Mononuclear cell (primary cell): ENCODE data around the gene FAM25G. TPM values are rescaled to one million over a fixed set of nuclear protein-coding genes. Genes with fewer than 3 reads are reported as not detected.
"Not testable (repeated sequence)": the region's sequence is repeated elsewhere in the genome, so short reads cannot be mapped to it uniquely, and the experiment has no call there.

Source experiments
- H3K27me3 ChIP-seq: 2 replicates; pipeline ENCODE4 v1.6.0; 2011; ENCODE audit warnings: low read length, control low read depth; ENCODE audit not compliant: insufficient read depth
- H3K4me1 ChIP-seq: 2 replicates; pipeline ENCODE4 v1.5.1; 2011; ENCODE audit warnings: mild to moderate bottlenecking, low read length, control low read depth; ENCODE audit not compliant: insufficient read depth
- H3K4me3 ChIP-seq: 2 replicates; pipeline ENCODE4 v1.5.1; 2011; ENCODE audit warnings: mild to moderate bottlenecking, low read length, moderate library complexity
- H3K9me3 ChIP-seq: 2 replicates; pipeline ENCODE4 v1.5.1; 2011; ENCODE audit warnings: low read depth, mild to moderate bottlenecking, control low read depth, low read length
- total RNA-seq: library from RNA; depleted of rRNA; stranded (reverse); fragments of >200 nt; gene quantifications from one replicate; pipeline ENCODE4 v1.2.3, GENCODE V29; 2012

The FAM25G gene
- total RNA-seq, 1 donor: not detected

GRCh38 chr10:47473516-47473915, 18.0 kb downstream of the FAM25G start:
- not testable (repeated sequence) for H3K4me1 ChIP-seq, H3K27me3 ChIP-seq, H3K9me3 ChIP-seq, H3K4me3 ChIP-seq

DNA sequence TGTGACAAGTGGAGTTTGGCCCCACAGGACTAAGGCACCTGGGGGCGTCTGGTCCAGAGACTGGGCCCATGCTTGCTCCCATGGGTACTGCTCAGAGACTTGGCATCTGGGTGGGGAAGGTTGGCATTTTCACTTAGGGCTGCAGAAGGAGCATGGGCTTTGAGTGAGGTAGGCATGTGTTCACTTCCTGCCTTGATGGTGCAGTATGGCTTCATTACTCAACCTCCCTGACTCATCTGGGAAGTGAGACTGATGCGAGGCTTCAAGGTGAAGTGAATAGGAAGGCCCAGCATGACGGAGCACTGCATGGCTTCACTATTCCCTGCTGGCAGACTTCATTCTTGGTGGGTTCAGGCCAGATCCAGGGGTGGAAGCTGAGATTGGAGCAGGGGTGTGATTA, 18.9 kb downstream of the FAM25G start:
- H3K4me1 ChIP-seq, H3K4me3 ChIP-seq, H3K9me3 ChIP-seq, H3K27me3 ChIP-seq: not testable (repeated sequence)

GRCh38 chr10:47472072-47472471, 19.4 kb downstream of the FAM25G start:
- not testable (repeated sequence) for H3K27me3 ChIP-seq, H3K9me3 ChIP-seq, H3K4me3 ChIP-seq, H3K4me1 ChIP-seq

DNA sequence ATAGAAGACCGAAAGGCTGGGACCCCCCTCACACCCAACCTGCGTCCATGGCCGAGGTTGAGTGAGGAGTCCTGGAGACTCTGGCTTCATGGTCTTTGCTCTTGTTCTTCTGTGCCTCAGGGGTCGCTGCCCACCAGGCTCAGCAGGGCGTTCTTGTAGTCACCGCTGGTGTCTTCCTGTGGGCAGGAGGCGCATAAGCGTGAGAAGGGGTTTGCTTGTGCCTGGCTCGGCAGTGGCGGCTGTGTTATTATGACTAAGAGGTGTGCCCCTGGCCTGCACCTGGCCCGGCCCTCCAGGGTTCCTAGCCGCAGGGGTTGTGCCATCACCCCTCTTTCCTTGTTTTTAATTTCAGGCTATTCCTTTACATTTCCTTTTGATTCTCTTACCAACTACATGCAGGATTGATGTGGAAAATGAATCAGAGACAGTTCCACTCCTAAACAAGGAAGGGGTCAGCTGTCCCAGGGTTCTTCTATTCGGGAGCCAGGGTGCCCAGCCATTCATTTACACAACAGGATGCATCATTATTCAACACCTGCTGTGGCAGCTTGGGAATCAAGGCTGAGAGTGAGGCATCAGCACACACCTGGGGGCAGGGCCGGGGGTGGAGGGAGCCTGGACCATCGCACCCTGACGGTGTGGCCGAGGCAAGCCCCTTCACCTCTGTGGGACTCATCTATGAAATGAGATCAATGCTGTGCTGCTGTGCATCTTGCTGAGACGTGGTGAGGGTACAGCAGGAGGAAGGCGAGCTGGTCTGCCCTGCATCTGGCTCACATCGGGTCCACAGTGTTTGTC, 22.6 kb downstream of the FAM25G start:
- H3K27me3 ChIP-seq, H3K9me3 ChIP-seq, H3K4me1 ChIP-seq, H3K4me3 ChIP-seq: not testable (repeated sequence)

DNA sequence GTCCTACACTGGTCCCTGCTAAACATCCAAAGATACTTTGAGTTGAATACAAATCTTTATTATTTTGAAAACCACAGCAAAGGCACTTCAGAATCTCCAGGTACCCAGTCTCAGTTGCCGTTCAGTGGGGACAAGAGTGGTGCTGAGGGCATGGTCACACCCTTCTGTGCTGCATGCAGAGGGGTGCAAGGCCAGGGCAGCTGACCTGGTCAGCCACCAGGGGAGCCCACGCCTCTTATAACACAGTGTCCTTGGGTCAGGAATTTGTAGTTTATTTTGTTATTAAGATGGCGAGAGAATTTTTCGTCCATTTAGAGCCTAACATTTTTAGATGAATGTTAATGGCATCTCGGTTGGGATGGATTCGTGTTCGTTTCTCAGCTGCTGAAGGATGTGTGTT, 23.5 kb downstream of the FAM25G start:
- H3K27me3 ChIP-seq, H3K4me1 ChIP-seq, H3K9me3 ChIP-seq, H3K4me3 ChIP-seq: not testable (repeated sequence)

- H3K4me3 ChIP-seq, H3K4me1 ChIP-seq, H3K9me3 ChIP-seq, H3K27me3 ChIP-seq: not testable (repeated sequence)
These were observed 24.0 kb downstream of the FAM25G start for GRCh38 chr10:47467458-47467857.

GRCh38 chr10:47465216-47465917, 26.1 kb downstream of the FAM25G start:
- H3K4me3 ChIP-seq, H3K4me1 ChIP-seq, H3K9me3 ChIP-seq, H3K27me3 ChIP-seq: not testable (repeated sequence)

DNA sequence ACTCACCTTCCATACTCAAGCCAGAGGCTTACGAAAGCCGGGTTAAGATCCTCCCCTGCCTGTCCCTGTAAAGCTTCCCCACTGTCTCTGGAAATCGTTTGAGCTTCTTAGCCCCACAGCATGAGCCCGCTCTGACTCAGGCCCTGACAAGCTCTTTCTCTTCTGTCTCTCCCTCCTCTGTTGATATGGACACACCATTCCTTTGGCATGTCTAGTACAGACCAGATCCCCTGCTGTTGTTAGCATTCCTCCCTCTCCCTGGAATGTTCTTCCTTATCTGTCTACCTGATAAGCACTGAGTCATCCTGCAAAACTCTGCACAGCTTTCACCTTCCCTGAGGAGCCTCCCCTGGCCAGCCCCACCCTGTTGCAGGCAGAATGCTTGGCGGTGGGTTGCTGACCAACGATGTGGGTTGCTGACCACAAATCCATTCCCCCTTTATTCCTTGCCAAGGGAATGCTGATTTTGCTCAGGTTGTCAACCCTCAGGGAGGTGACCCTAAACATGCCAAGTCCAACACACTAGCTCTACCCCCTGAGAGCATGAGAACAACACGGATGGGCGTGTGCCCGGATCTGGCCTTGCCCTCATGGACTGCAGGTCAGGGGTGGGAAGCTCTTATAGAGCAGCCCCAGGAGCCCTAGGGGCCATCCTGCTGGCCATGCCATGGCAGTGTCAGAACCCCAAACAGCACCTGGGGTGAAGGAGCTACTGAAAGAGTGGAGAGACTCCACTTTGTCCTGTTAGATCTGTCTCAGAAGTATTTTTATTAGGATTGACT, 28.7 kb downstream of the FAM25G start:
- H3K27me3 ChIP-seq, H3K9me3 ChIP-seq, H3K4me3 ChIP-seq, H3K4me1 ChIP-seq: not testable (repeated sequence)

DNA sequence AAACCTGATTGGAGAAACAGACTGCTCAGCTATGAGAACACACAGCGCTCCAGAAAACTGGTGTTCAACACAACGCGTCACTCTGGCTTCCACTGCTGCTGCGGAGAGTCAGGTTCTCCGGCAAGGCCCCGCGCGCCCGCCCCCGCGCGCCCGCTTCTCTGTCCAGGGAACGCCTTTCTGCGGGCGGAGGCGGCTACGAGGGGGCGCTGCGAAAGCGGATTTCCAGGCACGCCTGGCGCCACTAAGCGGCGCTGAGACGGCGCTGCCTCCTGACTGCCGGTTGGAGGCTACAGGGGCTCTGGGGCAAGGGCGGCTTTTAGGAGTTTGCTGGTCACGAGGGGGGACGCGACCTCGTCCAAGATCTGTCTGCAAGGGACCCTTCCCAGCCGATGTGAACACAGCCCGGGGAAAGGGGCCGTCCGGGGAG, 30.2 kb downstream of the FAM25G start:
- H3K9me3 ChIP-seq: not testable (repeated sequence)

GRCh38 chr10:47458466-47459154, 32.9 kb downstream of the FAM25G start:
- no peaks in the 10 kb centered on the region for H3K9me3 ChIP-seq
- no peak overlapping the region for H3K4me3 ChIP-seq
- H3K4me1 ChIP-seq: no peaks in the 10 kb centered on the region

More for the DNA sequence above, 30.2 kb downstream of the FAM25G start:
- not testable (repeated sequence) for H3K27me3 ChIP-seq, H3K4me3 ChIP-seq, H3K4me1 ChIP-seq

DNA sequence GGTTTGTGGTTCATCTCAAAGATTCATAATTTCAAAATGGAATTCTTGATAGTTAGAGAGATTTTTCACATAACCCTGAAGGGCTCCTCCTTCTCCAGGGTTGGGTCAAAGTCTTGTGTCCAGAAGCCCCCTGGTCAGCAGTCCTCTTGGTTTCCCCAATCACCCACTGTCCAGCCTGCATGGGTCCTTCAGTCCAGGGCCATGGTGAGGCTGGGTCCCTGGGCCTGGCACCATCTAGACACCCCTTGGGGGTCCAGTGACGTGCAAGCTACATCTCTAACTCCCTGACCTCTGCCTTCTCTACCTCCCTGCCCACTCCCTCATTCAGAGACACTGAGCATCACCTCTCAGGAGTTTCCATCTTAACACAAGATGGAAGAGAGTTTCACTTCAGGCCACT, 33.7 kb downstream of the FAM25G start:
- Histone ChIP-seq H3K9me3 (no peaks in the 10 kb centered on the region), H3K4me1 (no peaks in the 10 kb centered on the region), H3K4me3 (no peak overlapping the region), H3K27me3 (no peaks in the 10 kb centered on the region)

More at GRCh38 chr10:47458466-47459154, 32.9 kb downstream of the FAM25G start:
- H3K27me3 ChIP-seq: no peaks in the 10 kb centered on the region

DNA sequence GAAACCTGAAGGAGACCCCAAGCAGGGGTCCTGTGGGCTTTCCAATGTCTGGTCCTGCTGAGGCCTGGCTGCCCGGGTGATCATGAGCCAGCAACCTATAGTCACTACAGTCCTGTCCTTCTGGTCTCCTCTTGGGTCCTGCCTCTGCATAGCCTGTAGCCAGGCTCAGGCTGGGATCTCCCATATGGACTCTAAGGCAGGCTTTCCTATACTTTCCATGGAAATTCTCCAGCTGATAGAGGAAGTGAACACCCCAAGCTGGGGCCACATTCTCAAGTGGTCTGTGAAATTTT, 34.0 kb downstream of the FAM25G start:
- H3K4me1 ChIP-seq: no peaks in the 10 kb centered on the region
- H3K4me3 ChIP-seq: no peak overlapping the region

GRCh38 chr10:47456794-47457527, 34.5 kb downstream of the FAM25G start:
- Histone ChIP-seq H3K27me3 (no peaks in the 10 kb centered on the region), H3K9me3 (no peaks in the 10 kb centered on the region), H3K4me3 (no peak overlapping the region), H3K4me1 (no peaks in the 10 kb centered on the region)

More for the DNA sequence above, 34.0 kb downstream of the FAM25G start:
- H3K27me3 ChIP-seq: no peaks in the 10 kb centered on the region
- H3K9me3 ChIP-seq: no peaks in the 10 kb centered on the region

DNA sequence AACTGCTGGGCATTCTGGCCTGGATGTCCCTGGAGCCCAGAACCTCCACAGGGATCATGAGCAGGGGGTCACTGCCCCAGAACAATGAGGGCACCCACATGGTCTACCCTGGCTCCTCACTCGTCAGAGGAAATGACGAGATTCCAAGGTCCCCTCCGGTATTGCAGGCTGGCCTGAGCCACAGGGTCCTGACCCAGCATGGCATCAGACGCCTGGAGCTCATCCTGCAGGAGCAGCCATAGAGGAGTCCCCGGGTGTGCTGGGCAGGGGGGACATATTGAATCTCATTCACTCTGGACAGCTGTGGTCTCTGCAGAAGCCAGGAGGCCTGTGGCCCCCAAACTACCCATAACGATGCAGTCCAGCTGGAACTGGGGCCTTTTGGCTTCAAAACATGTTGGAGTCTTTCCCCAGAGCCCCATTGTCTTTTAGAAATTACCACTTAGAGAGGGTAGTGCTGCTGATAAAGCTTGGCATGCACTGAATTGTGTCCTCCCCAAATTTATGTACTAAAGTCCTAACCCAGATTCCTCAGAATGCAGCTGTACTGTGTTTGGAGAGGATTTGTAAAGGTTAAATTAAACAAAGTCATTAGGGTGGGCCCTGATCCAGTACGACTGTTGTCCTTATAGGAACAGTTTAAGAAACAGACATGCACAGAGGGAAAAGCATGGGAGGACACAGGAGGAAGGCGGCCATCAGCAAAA, 35.3 kb downstream of the FAM25G start:
- Histone ChIP-seq H3K27me3 (no peaks in the 10 kb centered on the region), H3K4me3 (no peak overlapping the region), H3K9me3 (no peaks in the 10 kb centered on the region), H3K4me1 (no peaks in the 10 kb centered on the region)
